ENCODE measurements around the gene AP3M1.

AP3M1 gene

DNA sequence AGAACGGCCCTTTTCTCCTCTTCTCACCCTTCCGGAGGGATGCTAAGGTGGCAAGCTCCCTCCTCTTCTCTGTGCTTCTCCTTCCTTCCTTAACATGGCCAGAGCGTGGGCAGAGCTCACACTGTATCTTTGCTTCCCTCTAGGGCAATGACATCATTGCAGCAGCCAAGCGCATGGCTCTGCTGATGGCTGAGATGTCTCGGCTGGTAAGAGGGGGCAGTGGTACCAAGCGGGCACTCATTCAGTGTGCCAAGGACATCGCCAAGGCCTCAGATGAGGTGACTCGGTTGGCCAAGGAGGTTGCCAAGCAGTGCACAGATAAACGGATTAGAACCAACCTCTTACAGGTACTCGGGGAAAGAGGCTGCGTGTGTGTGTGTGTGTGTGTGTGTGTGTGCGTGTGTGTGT lies 36.6 kb downstream of the AP3M1 start:
- DNase-seq (ENCODE audit: low spot score), result no peak

DNA sequence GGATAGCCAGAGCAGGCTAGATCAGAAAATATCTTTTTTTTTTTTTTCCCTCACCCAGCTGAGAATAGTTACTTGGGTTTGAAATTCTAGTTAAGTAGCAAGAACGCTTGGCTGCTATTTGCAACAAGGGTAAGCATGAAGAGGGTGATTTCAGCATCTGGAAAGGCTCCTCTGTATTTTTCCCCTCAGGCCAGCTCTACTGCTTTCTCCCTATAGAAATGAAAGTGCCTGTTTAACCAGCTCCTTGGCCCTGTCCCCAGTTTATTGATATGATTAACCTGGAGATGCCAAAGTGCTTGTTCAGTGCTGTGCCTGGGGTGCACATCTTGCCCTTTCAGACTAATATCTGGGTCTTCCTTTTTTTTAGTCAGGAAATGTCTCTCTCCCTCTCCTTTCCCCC lies 37.1 kb downstream of the AP3M1 start:
- DNase-seq (ENCODE audit: low spot score), result no peak

DNA sequence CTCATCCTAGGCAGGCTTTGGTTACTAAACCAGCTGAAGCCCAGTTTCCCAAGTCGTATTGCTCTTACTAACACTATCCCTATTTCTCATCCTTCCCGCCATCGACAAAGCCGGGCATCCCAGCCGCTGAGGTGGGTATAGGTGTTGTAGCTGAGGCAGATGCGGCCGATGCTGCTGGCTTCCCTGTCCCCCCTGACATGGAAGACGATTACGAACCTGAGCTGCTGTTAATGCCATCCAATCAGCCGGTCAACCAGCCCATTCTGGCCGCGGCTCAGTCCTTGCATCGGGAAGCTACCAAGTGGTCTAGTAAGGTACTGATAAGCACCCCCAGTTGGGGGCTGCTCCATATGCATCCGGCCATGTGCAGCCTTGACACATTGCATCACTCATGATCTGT lies 38.8 kb downstream of the AP3M1 start:
- DNase-seq (ENCODE audit: low spot score), result no peak

DNA sequence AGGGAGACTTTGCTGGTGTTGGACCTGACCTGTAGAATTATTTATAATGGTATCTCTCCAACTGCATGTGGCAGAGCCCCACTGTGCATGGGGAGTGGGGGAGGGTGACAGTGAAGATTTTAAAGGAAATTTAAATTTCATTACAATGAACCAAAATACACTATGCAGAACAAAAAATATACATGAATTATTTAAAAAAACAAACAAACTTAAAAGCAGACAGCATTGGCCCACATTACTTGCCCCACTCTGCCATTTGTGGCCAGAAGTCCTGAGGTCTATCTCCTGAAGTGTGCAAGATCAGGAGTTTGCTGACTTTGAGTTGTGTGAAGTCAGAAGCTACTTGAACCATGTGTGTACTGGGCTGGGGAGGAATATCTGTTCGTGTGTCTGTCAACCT lies 40.5 kb downstream of the AP3M1 start:
- no peak for DNase-seq (ENCODE audit: low spot score)

DNA sequence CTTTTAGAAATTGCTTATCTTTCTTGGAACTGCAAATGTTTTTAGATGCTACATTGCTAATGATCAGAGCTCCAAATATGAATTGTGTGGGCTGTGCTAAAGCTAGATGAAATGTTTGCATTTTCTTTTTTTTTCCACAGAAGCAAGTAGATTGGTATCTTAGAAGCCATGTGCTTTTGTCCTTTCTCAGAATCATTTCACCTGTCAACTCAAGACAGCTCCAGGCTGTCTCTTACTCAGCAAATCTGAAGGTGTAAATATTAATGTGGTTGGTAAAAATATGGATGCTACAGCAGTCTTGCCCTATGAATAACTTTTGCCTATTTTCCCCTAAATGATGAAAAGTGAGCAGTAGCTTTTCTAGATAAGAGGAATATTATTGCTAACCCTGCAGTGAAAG lies 41.2 kb downstream of the AP3M1 start:
- DNase-seq (ENCODE audit: low spot score), result no peak

DNA sequence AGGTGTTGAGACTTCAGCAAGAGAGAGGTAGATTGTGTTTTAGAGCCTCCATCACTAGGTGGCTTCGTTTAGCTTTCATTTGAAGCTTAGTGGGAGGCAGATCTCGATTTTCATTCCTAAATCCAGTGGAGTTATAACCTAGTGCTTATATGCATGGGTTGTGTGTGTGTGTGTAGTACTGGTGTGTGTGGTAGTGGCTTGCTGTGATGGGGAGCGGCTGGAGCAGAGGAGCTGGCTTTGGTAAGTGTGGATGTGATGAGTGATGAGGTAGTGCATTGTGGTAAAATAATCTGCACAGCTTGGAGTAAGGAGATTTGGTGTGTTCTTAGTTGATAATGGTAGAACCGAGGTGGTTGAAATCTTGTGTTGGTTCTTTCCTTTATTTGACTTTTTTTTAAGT lies 43.2 kb downstream of the AP3M1 start:
- DNase-seq (ENCODE audit: low spot score), result no peak

DNA sequence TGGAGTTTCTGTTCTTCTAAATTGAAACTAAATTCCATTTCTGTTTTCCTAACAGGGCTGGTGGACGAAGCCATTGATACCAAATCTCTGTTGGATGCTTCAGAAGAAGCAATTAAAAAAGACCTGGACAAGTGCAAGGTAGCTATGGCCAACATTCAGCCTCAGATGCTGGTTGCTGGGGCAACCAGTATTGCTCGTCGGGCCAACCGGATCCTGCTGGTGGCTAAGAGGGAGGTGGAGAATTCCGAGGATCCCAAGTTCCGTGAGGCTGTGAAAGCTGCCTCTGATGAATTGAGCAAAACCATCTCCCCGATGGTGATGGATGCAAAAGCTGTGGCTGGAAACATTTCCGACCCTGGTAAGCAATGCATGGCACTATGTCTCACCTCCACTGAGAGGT lies 45.6 kb downstream of the AP3M1 start:
- no peak for DNase-seq (ENCODE audit: low spot score)

DNA sequence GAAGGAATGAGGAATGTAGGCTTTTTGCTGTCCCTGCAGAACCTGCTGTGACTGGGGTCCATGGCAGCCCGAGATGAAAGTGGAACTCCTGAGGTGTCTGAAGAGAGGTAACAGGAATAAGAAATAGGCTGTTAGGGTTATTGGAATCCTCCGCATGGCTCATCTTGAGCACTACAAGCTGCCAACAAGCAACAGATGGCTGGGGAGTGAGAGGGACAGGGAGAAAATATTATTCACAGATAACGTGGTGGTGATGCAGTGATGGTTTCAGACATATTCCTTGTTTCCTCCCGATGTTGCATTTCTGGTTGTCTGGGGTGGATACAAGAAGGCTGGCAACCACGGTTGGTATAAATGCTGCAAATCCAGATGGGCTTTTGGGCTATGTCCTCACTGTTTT lies 46.1 kb downstream of the AP3M1 start:
- no peak for DNase-seq (ENCODE audit: low spot score)

DNA sequence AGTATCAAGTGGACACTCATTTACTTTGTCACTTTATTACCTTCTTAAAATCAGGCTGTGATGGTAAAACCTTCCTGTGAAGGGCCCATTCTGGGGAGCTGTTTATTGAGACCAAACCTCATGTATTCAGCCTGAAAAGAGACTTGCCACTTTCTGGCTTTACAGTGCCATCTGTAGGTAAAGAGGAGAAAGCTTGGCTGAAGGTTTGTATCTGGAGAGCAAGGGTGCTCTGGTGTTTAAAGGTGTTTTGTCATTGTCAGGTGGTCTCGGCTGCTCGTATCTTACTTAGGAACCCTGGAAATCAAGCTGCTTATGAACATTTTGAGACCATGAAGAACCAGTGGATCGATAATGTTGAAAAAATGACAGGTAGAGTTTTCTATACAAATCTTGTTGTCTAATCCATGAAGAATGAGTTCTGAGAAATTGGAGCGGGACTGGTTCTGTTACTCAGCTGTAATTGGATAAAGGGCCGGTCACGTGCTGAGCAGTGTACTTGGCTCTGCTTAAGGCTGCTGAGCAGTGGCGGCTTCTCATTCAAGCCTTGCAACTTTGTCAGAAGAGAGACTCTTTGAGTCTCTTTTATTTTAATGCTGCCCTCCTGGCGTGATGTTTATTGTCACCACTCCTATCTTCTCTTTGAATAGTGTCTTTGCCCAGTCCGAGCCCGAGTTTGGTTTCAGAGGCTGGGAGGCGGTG lies 46.9 kb downstream of the AP3M1 start:
- DNase-seq (ENCODE audit: low spot score), result peak; percentile 52

DNA sequence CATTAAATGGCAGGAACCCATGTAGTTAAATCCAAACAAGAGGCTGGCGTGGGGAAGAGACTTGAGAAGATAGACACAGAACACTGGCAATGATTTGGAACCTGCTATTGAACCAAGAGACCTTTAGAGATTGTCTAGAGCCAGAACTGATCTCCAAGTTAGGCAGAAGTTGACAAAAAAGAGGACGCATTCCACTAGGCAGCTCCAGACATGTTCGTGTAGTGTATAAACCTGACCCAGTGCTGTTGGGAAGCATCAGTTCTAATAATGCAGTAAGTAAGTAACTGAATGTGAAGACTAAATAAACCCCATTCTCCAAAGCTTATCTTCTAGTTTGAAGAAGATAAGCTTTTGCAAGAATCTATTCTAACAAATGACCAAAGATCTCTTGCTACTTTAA lies 50.8 kb downstream of the AP3M1 start:
- DNase-seq (ENCODE audit: low spot score), result no peak

DNA sequence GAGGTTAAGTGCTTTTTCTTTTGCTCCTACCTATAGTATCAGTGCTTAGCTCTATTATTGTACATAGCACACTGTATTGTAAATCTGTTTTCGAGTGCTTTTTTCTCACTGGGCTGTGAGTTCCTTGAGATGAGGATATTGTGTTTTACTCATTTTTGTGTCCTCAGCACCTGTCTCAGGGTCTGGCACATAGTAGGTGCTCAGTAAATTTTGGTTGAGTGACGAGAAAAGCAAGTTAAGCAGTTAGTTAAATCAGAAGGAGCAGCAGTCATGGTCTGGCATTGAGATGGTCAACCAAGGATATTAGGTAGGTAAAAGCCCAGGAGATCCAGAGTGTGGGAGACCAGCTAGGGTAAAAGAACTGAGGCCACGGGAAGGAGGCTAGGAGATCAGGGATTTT lies 51.2 kb downstream of the AP3M1 start:
- no peak for DNase-seq (ENCODE audit: low spot score)

DNA sequence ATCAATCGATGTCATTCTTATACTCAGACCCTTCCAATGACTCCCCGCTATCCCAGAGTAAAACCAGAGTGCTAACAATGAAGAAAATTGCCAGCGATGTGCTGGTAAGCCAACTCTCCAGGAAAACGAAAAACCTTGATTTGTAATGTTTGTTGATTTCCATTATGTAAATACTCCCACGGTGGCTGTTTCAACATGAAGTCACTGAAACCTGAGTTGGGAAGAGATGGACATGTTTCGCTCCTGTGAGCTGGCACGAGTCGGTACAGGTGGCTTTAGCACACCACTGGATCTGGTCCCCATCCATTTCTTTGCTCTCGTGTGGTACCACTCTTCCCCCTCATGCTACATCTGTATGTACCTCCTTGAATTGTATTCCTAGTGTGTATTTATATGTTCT lies 52.9 kb downstream of the AP3M1 start:
- no peak for DNase-seq (ENCODE audit: low spot score)

DNA sequence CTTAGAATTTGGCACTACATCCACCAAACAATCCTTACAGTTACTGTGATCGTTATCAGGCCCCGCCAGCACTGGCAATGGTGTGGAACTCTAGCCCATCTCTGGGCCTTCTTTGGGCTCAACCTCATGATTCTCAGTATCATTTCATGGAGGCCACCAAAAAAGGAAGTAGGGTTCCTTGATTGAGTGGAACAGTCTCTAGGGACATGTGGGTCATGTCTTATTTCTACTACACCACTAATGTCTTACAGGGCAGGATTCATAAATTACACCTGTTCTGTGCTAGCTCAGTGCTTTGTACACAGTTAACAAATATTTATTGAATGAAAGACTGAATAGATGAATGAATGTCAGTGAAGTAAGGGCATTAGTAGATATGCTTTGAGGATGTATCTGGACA lies 53.9 kb downstream of the AP3M1 start:
- peak; percentile 22 for DNase-seq (ENCODE audit: low spot score)

DNA sequence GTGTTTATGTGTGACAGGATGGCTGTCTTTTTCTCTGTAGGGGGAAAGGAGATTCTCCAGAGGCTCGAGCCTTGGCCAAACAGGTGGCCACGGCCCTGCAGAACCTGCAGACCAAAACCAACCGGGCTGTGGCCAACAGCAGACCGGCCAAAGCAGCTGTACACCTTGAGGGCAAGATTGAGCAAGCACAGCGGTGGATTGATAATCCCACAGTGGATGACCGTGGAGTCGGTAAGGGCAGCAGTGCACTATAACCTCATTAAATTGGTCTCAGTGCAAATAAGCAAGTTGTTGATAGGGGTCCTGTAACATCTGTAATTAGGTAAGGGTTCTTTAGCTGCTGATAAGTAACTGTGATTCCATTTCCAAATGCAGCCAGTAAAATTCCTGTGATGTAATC lies 56.4 kb downstream of the AP3M1 start:
- DNase-seq (ENCODE audit: low spot score), result no peak

DNA sequence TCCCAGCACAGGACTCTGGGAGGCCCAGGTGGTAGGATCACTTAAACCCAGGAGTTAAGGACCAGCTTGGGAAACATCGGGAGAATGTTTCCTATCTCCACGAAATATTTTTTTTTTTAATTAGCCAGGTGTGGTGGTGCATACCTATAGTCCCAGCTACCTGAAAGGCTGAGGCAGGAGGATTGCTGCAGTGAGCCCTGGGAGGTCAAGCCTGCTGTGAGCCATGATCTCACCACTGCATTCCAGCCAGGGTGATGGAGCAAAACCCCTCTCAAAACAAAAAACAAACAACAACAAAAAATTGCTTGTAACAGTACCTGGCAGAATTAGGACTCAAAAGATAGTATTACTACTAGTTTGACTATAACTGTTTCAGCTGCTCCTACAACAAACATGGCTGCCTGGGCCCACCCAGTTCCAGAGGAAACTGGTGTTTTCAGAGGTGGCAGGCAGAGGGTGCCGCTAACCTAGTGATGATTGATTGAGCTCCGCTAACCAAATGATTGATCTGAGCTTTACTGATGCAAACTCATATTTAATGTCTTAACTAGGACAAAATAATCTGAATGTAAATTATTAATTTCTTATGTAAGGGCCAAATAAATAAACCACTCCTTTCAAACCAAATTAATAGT lies 57.0 kb downstream of the AP3M1 start:
- no peak for DNase-seq (ENCODE audit: low spot score)

DNA sequence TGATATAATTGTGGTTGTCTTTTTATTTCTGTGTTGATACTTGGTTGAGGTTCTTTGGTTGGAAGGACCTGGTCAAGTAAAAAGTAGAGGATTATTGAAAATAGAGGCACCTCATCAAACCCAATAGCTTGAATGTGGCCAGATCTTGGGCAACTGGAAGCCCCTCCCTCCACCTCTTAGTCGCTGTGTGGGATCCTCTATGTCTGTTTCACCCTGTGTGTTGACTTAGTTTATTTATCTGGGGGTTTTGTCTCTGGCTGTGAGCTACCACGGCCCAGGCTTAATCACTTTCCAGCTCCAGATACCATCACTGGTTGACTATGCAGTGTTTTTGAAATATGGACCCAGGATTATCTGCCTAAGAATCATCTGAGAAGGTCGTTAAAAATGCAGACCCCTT lies 58.3 kb downstream of the AP3M1 start:
- no peak for DNase-seq (ENCODE audit: low spot score)

DNA sequence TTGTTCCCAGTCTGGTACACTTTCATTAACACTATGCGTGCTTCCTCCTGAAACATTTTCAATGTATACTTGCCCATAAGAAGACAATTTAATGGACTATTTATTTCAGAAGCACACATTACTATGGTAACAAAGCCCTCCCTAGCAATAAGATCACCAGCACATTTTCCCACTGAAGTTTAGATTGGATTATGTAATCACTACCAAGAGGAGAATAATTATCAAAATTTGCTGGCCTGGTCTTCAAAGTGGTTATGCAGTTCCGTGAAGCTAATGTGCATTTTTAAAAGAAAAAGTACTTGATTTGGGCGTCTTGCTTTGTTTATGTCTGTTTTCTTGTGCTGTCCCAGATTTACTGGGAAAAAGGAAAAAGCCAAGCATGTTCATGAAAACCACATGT lies 61.9 kb downstream of the AP3M1 start:
- DNase-seq (ENCODE audit: low spot score), result no peak

DNA sequence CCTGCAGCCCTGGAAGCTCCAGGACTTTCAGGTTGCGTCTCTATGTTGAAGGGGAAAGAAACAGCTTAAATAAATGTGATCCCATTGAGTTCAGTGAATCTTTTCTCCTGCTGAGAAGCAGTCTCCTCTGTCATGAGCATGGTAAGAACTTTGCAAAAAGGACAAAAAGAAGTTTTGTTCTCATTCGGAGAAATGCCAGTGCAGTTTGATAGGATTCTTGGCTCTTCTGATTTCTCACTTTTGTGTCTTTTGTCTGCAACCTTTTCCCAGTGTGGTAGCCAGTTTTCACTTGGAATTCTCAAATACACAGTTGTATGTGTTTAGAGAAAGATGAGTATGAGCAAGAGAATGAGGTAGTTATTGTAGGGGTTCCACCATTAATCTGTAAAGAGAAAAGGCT lies 64.3 kb downstream of the AP3M1 start:
- DNase-seq (ENCODE audit: low spot score), result no peak

DNA sequence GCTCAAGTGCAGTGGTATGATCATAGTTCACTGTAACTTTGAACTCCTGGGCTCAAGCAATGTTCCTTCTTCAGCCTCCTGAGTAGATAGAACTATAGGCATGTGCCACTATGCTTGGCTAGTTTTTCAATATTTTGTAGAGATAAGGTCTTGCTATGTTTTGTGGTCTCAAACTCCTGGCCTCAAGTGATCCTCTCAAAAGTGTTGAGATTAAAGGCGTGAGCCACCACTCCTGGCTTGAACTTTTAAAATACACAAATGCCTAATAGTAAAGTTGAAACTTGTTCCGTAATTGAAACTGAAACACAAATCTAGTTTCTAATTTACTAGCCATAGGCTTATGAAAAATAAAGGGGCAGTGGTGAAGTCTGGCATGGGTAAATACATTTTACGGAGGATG lies 65.7 kb downstream of the AP3M1 start:
- no peak for DNase-seq (ENCODE audit: low spot score)

DNA sequence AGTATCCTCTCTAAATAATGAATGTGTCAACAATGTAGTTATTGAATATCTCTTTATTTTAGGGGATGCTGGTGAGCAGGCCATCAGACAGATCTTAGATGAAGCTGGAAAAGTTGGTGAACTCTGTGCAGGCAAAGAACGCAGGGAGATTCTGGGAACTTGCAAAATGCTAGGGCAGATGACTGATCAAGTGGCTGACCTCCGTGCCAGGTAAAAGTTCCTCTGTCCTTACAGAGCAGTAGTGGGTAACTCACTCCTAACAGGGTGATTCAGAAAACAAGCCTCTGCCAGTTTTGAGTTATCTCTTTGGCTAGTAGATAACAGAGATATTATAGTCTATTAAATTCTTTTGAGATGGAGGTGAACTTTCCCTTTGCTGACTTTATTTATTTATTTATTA lies 67.3 kb downstream of the AP3M1 start:
- DNase-seq (ENCODE audit: low spot score), result no peak

DNA sequence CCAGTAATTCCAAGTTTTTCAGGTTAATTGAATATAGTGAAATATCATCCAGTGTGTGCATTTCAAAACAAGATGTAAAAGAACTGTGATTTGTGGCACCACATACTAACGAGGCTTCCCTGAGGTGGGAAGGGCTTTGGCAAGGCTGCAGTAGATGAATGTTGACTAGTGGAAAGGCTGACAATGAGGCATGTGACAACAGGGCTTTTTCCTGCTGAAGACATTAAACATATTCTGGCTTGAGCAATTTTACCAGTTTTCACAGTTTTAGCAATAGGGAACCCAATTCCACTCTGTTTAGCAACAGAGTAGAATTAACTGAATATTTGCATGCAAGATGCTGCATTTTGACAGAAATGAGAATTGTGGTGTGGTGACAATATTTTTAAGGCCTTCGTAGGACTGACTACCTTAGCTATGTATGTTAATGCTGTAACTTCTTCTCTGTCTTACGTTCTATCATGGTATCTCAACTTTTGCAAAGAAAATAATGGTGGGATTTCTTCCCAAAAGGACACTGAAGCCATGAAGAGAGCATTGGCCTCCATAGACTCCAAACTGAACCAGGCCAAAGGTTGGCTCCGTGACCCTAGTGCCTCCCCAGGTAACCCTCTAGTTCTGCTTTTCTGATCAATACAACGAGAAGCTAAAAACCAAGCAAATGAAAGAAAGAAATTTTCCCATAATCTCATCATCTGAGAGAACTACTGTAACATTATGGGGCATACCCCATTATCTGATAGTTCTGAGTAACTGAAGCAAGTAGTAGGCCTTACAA lies 68.5 kb downstream of the AP3M1 start:
- no peak for DNase-seq (ENCODE audit: low spot score)

DNA sequence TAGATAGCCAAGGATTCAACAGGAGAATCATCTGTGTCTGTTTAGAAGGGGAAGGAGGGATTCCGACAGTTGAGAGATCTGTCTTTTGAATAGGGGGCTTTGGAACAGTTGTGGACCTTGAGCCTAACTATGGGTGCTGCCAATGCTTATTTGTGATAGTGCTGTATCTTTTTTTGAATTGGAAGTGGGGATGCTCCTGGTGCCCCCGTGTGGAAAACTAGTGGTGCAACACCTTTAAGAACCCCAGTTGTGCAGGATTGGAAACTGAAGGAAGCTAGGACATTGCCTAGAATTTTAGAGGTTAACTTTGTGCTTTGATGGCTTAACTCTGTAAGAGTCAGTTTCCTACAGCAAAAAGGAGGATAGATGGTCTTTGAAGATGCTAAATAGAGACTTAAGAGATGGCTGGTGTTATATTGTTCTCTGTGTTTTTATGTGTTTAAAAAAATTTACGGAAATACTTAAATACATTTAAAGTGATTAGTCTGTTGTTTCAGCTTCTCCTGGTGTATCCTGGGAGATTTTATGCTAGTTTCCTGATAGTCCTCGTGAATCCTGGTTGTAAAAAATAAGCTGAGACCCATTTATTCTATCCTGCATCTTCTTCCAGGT lies 69.3 kb downstream of the AP3M1 start:
- peak; percentile 61 for DNase-seq (ENCODE audit: low spot score)
